ENCODE data around the gene JARID2.

Gene JARID2

DNA sequence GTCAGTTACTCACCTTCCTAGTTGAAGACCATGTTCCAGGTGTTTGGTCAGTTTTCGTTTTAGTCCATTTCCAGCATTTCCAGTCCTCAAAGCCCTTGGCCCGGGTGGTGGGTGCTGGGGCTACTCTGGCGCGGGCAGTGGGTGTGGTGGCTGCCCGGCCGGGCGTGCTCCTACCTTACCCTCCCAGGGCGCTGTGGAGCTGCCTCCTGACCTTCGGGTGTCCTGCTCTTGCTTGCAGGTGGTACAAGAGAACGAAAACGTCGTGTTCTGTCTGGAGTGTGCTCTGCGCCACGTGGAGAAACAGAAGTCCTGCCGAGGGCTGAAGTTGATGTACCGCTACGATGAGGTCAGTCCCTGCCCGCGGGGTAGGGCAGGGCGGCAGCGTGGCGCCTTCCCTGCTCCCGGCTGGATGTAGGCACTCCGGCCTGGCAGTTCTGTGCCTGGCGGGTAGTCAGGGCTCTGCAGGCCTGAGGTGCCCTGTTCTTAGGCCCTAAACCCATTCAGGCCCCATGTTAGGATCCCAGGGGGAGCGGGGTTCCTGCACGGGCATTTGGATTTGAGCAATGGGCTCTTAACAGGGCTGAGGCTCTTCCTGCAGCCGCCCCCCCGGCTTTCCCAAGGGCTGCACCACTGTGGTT is 271.2 kb downstream of the JARID2 start:
- WGBS = 94% methylated on average over 29 of the region's 29 CpGs
- Histone ChIP-seq H3K27me3 (ENCODE audit: insufficient read depth, low read length) (no peaks in the 10 kb centered on the region), H3K36me3 (ENCODE audit: insufficient read depth, low read length) (peaks cover 99% of the 10 kb centered on the region), H3K4me3 (ENCODE audit: low read length) (no peak overlapping the region), H3K27ac (ENCODE audit: low read depth, low read length) (no peak overlapping the region), H3K9ac (ENCODE audit: low read depth, low read length) (no peak overlapping the region), H3K9me3 (ENCODE audit: insufficient read depth, low read depth, low read length) (no peaks in the 10 kb centered on the region), H3K4me1 (ENCODE audit: insufficient read depth, low read length) (no peaks in the 10 kb centered on the region)

DNA sequence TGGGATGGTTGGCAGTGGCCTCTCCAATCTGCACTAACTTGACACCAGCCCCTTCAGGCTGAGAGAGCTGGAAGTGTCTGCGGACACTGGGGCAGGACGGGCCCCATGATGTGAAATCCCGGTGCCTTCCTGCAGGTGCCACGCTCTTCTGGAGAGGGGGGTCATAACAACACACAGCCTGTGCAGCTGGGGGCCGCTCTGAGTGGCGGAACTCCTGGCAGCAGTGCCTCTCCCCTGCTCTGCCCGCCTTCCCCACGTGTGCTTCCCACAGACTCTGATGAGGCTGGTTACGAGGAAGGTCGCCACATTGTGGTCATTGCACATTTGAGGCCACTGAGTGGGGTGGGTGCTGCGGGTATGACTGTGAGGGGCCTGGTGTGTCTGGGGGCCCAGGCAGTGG is 271.7 kb downstream of the JARID2 start:
- H3K27me3 ChIP-seq (ENCODE audit: insufficient read depth, low read length) = no peaks in the 10 kb centered on the region
- H3K36me3 ChIP-seq (ENCODE audit: insufficient read depth, low read length) = peaks cover 99% of the 10 kb centered on the region
- no peak overlapping the region for H3K27ac ChIP-seq (ENCODE audit: low read depth, low read length)
- no peaks in the 10 kb centered on the region for H3K4me1 ChIP-seq (ENCODE audit: insufficient read depth, low read length)
- no peak overlapping the region for H3K4me3 ChIP-seq (ENCODE audit: low read length)
- H3K9ac ChIP-seq (ENCODE audit: low read depth, low read length) = no peak overlapping the region
- H3K9me3 ChIP-seq (ENCODE audit: insufficient read depth, low read depth, low read length) = no peaks in the 10 kb centered on the region
- WGBS = 96% methylated on average over 11 of the region's 11 CpGs

DNA sequence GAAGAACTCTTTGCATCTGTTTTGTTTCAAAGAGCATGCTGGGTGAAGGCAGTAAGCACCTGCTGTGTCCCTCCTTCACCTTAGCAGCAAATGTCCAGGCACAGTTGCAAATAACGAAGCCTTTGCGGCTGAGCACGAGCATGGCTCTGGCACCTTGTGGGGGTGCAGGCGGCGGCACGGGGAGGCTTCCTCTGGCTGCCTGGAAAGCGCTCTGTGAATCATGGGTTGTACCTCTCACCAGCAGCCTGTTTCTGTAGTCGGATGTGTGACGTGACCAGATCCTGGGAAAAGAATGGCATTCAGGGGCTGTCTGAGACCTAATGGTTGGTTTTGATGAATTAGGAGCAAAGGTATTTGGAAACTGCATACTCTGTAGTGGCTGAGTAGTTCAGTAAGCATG is 272.2 kb downstream of the JARID2 start:
- no peak overlapping the region for H3K4me3 ChIP-seq (ENCODE audit: low read length)
- peaks cover 97% of the 10 kb centered on the region for H3K36me3 ChIP-seq (ENCODE audit: insufficient read depth, low read length)
- WGBS = 95% methylated on average over 9 of the region's 9 CpGs

DNA sequence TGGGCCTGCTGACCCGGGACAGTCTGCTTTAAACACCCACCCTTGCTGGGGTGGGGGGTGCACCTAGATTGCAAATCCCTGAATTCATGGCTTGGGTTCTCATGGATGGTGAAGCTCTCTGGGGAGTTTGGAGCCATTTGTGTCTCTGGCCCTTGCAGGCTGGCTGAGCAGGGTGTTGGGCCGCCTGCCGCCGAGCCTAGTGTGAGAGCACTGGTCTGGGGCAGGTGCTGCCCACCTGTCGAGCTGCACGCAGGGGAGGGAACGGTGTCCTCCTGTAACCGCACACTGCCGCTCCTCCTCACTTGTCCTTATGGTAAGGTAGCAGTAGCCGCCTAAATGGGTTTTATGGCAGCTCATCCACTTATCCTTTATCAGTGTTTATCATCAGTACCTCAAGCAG is 273.0 kb downstream of the JARID2 start:
- H3K27ac ChIP-seq (ENCODE audit: low read depth, low read length) = no peak overlapping the region
- no peak overlapping the region for H3K4me3 ChIP-seq (ENCODE audit: low read length)
- 94% methylated on average over 10 of the region's 10 CpGs for WGBS
- H3K36me3 ChIP-seq (ENCODE audit: insufficient read depth, low read length) = peaks cover 95% of the 10 kb centered on the region
- H3K4me1 ChIP-seq (ENCODE audit: insufficient read depth, low read length) = no peaks in the 10 kb centered on the region
- H3K27me3 ChIP-seq (ENCODE audit: insufficient read depth, low read length) = no peaks in the 10 kb centered on the region
- H3K9ac ChIP-seq (ENCODE audit: low read depth, low read length) = no peak overlapping the region
- no peaks in the 10 kb centered on the region for H3K9me3 ChIP-seq (ENCODE audit: insufficient read depth, low read depth, low read length)

More for the DNA sequence above, 272.2 kb downstream of the JARID2 start:
- Histone ChIP-seq H3K9ac (ENCODE audit: low read depth, low read length) (no peak overlapping the region), H3K27ac (ENCODE audit: low read depth, low read length) (no peak overlapping the region), H3K4me1 (ENCODE audit: insufficient read depth, low read length) (no peaks in the 10 kb centered on the region), H3K9me3 (ENCODE audit: insufficient read depth, low read depth, low read length) (no peaks in the 10 kb centered on the region), H3K27me3 (ENCODE audit: insufficient read depth, low read length) (no peaks in the 10 kb centered on the region)

DNA sequence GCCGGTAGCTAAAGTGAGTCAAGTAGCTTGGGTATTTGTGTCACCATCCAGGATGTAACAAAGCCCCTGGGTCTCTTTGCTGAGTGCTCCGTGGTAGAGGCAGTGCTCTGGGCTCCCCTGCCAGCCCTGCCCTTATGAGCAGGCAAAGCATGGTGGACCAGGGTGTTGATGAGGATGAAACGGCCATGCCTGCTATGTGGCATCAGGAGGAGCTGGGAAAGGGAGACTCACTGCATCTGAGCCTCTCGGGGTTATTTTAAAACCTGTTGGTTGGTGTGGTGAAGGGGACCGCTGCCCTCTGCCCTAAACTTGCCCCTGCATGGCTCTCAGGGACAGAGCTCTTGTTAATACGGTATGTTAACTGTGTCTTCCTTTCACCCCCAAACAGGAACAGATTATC is 273.8 kb downstream of the JARID2 start:
- no peaks in the 10 kb centered on the region for H3K27me3 ChIP-seq (ENCODE audit: insufficient read depth, low read length)
- H3K9me3 ChIP-seq (ENCODE audit: insufficient read depth, low read depth, low read length) = no peaks in the 10 kb centered on the region
- no peak overlapping the region for H3K4me3 ChIP-seq (ENCODE audit: low read length)
- 94% methylated on average over 6 of the region's 6 CpGs for WGBS
- H3K36me3 ChIP-seq (ENCODE audit: insufficient read depth, low read length) = peaks cover 95% of the 10 kb centered on the region
- H3K27ac ChIP-seq (ENCODE audit: low read depth, low read length) = no peak overlapping the region
- no peak overlapping the region for H3K9ac ChIP-seq (ENCODE audit: low read depth, low read length)
- H3K4me1 ChIP-seq (ENCODE audit: insufficient read depth, low read length) = no peaks in the 10 kb centered on the region

DNA sequence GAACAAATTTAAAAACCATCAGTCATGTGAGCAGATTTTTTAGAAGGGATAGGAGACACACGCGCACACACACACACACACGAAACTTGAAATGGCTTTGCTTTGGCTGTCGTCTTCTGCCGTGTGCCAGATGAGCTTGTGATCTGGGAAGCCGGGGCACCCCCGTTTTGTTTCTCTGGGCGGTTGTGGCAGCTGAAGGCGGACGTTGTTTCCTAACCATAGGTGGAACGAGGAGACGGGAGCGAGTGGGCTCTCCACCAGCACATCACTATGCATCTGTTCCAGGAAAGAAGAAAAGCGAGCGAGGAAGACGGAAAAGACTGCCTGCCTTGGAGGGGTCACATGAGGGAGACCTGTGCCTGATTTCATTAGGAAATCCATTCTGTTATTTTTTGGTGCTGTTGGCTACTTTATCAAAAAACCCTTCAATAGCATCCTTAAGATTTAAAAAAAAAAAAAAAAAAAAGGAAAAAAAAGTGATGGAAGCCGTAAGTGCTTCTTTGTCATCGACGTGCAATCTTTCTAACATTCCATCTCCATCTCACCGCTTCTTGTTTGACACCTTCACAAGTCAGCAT is 274.8 kb downstream of the JARID2 start:
- Histone ChIP-seq H3K4me3 (ENCODE audit: low read length) (no peak overlapping the region), H3K27ac (ENCODE audit: low read depth, low read length) (no peak overlapping the region), H3K27me3 (ENCODE audit: insufficient read depth, low read length) (no peaks in the 10 kb centered on the region), H3K4me1 (ENCODE audit: insufficient read depth, low read length) (no peaks in the 10 kb centered on the region), H3K9me3 (ENCODE audit: insufficient read depth, low read depth, low read length) (no peaks in the 10 kb centered on the region), H3K36me3 (ENCODE audit: insufficient read depth, low read length) (peaks cover 92% of the 10 kb centered on the region), H3K9ac (ENCODE audit: low read depth, low read length) (no peak overlapping the region)
- 94% methylated on average over 20 of the region's 20 CpGs for WGBS

DNA sequence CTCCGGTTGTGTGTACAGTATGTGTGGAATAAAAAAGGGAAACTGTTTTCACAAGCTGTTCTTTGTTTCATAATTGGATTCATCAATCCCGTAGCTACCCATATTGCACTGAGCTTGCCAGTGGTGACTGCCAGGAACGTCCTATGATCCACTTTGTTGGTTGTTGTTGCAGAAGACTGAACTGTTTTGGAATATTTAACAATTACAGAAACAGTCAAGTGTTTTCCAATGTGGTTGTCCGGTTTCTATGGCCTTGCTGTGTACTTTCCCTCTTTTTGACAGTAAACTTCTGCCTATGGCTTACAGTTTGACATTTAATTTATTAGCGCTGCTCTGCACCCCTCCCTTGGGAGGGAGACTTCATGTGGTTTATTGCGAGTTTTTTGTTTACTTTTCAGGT is 275.7 kb downstream of the JARID2 start:
- Histone ChIP-seq H3K9ac (ENCODE audit: low read depth, low read length) (no peak overlapping the region), H3K36me3 (ENCODE audit: insufficient read depth, low read length) (peaks cover 84% of the 10 kb centered on the region), H3K27ac (ENCODE audit: low read depth, low read length) (no peak overlapping the region), H3K4me1 (ENCODE audit: insufficient read depth, low read length) (no peaks in the 10 kb centered on the region), H3K4me3 (ENCODE audit: low read length) (no peak overlapping the region), H3K27me3 (ENCODE audit: insufficient read depth, low read length) (no peaks in the 10 kb centered on the region), H3K9me3 (ENCODE audit: insufficient read depth, low read depth, low read length) (no peaks in the 10 kb centered on the region)
- WGBS = 95% methylated on average over 6 of the region's 6 CpGs

DNA sequence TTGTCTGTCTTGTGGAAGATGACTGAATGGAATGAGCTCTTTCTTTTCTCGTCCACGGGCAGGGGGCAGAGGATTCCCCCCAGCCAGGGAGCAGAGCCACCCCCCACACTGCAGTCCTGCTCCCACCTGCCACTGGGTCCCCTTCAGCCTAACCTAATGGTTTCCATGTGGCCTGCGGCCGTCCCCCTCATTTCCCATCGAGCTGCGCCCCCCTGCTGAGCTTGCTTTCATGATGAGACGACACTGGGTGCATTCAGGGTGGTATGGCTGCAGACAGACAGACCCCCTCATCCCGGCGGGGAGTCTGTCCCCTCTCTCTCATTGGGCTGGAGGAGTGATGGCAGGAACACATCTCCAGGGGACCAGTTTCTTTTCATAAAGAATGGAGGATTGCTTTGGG is 276.2 kb downstream of the JARID2 start:
- no peaks in the 10 kb centered on the region for H3K4me1 ChIP-seq (ENCODE audit: insufficient read depth, low read length)
- 94% methylated on average over 9 of the region's 9 CpGs for WGBS
- H3K27ac ChIP-seq (ENCODE audit: low read depth, low read length) = no peak overlapping the region
- H3K27me3 ChIP-seq (ENCODE audit: insufficient read depth, low read length) = no peaks in the 10 kb centered on the region
- H3K9me3 ChIP-seq (ENCODE audit: insufficient read depth, low read depth, low read length) = no peaks in the 10 kb centered on the region
- no peak overlapping the region for H3K4me3 ChIP-seq (ENCODE audit: low read length)
- peaks cover 79% of the 10 kb centered on the region for H3K36me3 ChIP-seq (ENCODE audit: insufficient read depth, low read length)
- no peak overlapping the region for H3K9ac ChIP-seq (ENCODE audit: low read depth, low read length)

DNA sequence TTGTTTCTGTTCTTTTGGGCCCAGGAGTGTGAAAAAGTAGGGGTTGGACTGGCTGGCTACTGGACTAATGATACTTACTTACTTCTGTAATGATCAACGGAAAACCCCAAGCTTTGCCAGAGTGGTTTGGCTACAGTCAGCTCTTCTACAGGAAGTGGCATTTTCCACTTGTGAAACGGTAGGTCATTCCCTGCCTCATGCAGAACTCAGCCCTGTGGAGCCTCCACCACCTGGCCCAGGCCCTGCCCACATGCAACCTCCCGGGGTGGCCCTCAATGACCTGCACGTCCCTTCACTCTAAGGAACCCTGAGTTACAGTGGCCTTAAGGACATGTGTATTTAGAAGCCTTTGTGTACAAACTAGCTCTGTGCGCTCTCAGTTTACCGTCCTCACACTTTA is 276.6 kb downstream of the JARID2 start:
- Histone ChIP-seq H3K9me3 (ENCODE audit: insufficient read depth, low read depth, low read length) (no peaks in the 10 kb centered on the region), H3K4me1 (ENCODE audit: insufficient read depth, low read length) (no peaks in the 10 kb centered on the region), H3K27me3 (ENCODE audit: insufficient read depth, low read length) (no peaks in the 10 kb centered on the region), H3K4me3 (ENCODE audit: low read length) (no peak overlapping the region), H3K36me3 (ENCODE audit: insufficient read depth, low read length) (peaks cover 75% of the 10 kb centered on the region), H3K9ac (ENCODE audit: low read depth, low read length) (no peak overlapping the region), H3K27ac (ENCODE audit: low read depth, low read length) (no peak overlapping the region)
- WGBS = 95% methylated on average over 6 of the region's 6 CpGs

DNA sequence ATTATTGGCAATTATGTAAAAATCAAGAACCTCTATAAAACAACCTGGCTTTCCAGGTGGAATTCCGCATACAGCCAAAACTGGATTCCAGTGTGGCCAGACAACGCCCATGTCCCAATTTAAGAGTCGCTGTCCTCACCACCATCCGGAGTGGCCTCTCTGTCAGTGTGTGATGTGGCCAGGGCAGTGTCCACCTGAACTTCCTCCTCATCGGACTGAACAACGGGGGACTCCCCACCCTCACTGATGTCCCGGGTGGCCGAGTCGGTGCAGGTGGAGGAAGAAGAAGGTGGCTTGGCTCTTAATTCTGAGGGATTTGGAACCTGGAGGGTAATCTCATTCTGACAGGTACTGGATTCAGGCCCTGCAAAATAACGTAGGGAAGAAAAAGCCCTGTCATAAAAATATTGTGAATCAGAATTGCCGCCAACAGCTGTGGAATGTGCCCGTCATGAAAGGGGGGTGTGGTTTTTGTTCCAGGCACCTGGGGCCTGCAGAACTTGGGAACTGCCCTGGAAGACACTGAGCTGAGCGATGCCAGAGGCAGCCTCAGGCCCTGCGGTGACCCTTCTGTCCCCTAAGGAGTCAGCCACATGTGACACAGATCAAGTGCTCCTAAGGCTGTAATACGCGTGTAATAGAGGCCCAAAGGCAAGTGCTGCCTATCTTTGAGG is 277.1 kb downstream of the JARID2 start:
- 96% methylated on average over 16 of the region's 16 CpGs for WGBS
- peaks cover 69% of the 10 kb centered on the region for H3K36me3 ChIP-seq (ENCODE audit: insufficient read depth, low read length)

DNA sequence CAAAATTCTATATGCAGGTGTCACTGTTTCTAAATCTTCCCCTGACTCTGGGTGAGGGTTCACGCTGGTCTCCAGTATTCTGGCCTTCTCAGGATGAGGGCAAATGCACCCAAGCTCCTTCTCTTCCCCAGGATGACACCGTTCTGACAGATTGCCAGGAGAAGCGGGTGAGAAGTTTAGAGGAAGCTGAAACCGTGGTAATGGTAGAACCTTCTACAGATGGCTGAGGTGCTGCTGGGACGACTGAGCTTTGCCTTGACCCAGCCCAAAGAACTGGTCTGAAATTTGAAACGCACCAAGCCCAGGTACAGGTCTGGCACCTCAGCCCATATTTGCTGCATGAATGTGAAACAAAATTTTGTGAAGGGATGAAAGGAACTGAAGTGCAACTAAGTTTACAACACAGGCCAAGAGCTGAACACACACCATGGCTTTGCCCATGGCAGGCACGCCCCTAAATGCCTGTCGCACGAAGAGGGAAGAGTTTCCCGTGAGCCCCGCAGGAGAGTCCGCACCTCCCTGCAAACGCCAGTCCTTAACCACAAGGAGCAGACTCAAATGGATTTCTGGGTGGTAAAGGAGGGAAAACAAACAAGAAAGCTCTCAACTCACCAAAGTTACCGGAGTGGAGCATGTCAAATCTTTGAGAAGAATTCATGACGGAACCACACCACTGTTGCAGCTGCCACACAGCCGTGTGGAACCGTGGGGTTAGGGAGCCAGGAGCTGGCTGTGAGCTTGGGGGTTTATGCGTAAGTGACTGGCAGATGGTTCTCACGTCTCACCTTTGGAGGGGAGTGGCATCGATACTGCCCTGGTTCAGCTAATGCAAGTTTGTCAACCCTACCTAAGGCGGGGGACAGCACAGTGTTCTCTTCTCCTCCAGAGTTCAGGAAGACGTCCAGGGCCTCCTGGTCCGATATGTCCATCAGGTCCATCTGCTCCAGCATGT is 278.1 kb downstream of the JARID2 start:
- H3K4me3 ChIP-seq (ENCODE audit: low read length) = no peak overlapping the region
- WGBS = 96% methylated on average over 23 of the region's 23 CpGs

More for the DNA sequence above, 277.1 kb downstream of the JARID2 start:
- Histone ChIP-seq H3K27me3 (ENCODE audit: insufficient read depth, low read length) (no peaks in the 10 kb centered on the region), H3K9ac (ENCODE audit: low read depth, low read length) (no peak overlapping the region), H3K4me3 (ENCODE audit: low read length) (no peak overlapping the region), H3K27ac (ENCODE audit: low read depth, low read length) (no peak overlapping the region), H3K4me1 (ENCODE audit: insufficient read depth, low read length) (no peaks in the 10 kb centered on the region), H3K9me3 (ENCODE audit: insufficient read depth, low read depth, low read length) (no peaks in the 10 kb centered on the region)

More for the DNA sequence above, 278.1 kb downstream of the JARID2 start:
- Histone ChIP-seq H3K36me3 (ENCODE audit: insufficient read depth, low read length) (peaks cover 61% of the 10 kb centered on the region), H3K27ac (ENCODE audit: low read depth, low read length) (no peak overlapping the region), H3K27me3 (ENCODE audit: insufficient read depth, low read length) (no peaks in the 10 kb centered on the region), H3K9ac (ENCODE audit: low read depth, low read length) (no peak overlapping the region), H3K4me1 (ENCODE audit: insufficient read depth, low read length) (no peaks in the 10 kb centered on the region), H3K9me3 (ENCODE audit: insufficient read depth, low read depth, low read length) (no peaks in the 10 kb centered on the region)

Data from HUES64 (cell line).